CD1c-positive myeloid dendritic cell (primary cell): ENCODE data around the gene NBEA.
"Not testable (repeated sequence)": the region's sequence is repeated elsewhere in the genome, so short reads cannot be mapped to it uniquely, and the experiment has no call there.

Source experiments
- DNase-seq: peaks from one replicate; pipeline ENCODE4 v3.0.0-alpha.2; 2016; ENCODE audit errors: extremely low spot score

NBEA gene

GRCh38 chr13:34941835-34942731, at the start of gene NBEA:
NBEA (plus strand) TSS chr13:34942270; CDS start chr13:34942821, 551 bp downstream.
- DNase-seq: peak; percentile 77

GRCh38 chr13:34894756-34895155, 47.3 kb upstream of the NBEA start:
- no peak for DNase-seq

- no peak for DNase-seq
Observed at GRCh38 chr13:34897220-34897619, 44.9 kb upstream of the NBEA start.

GRCh38 chr13:34899888-34900287, 42.2 kb upstream of the NBEA start:
- DNase-seq: no peak

- no peak for DNase-seq
Observed at GRCh38 chr13:34900288-34900739, 41.8 kb upstream of the NBEA start.

- DNase-seq: no peak
Observed at GRCh38 chr13:34901572-34901971, 40.5 kb upstream of the NBEA start.

- DNase-seq: no peak
Observed at GRCh38 chr13:34911159-34911558, 30.9 kb upstream of the NBEA start.

GRCh38 chr13:34913040-34913439, 29.0 kb upstream of the NBEA start:
- no peak for DNase-seq

GRCh38 chr13:34914416-34914815, 27.7 kb upstream of the NBEA start:
- no peak for DNase-seq

- DNase-seq: no peak
Observed at GRCh38 chr13:34926508-34926907, 15.6 kb upstream of the NBEA start.

GRCh38 chr13:34928676-34929075, 13.4 kb upstream of the NBEA start:
- not testable (repeated sequence) for DNase-seq

GRCh38 chr13:34931572-34931971, 10.5 kb upstream of the NBEA start:
- DNase-seq: no peak

GRCh38 chr13:34933349-34933748, 8.7 kb upstream of the NBEA start:
- no peak for DNase-seq

GRCh38 chr13:34933786-34934185, 8.3 kb upstream of the NBEA start:
- no peak for DNase-seq

GRCh38 chr13:34935841-34936240, 6.2 kb upstream of the NBEA start:
- no peak for DNase-seq

GRCh38 chr13:34939771-34940170, 2.3 kb upstream of the NBEA start:
- no peak for DNase-seq

GRCh38 chr13:34941436-34941834, 635 bp upstream of the NBEA start:
- DNase-seq: no peak

- DNase-seq: no peak
Observed at GRCh38 chr13:34942732-34943435, 814 bp downstream of the NBEA start.

GRCh38 chr13:34943436-34944273, 1.6 kb downstream of the NBEA start:
- DNase-seq: no peak

- DNase-seq: no peak
Observed at GRCh38 chr13:34944274-34944634, 2.2 kb downstream of the NBEA start.

GRCh38 chr13:34944751-34945150, 2.7 kb downstream of the NBEA start:
- no peak for DNase-seq

- DNase-seq: no peak
Observed at GRCh38 chr13:34951528-34951927, 9.5 kb downstream of the NBEA start.
